GM12892 (cell line): ENCODE measurements around the gene COL4A1.

Source experiments
- POLR2A ChIP-seq: IDR thresholded peaks from 2 replicates; pipeline ENCODE4 v1.6.1; 2011; ENCODE audit warnings: low read depth, low read length, control low read depth
- POLR2AphosphoS5 ChIP-seq: IDR thresholded peaks from 2 replicates; pipeline ENCODE4 v1.6.1; 2011; ENCODE audit warnings: low read depth, low read length, control low read depth
- TAF1 ChIP-seq: IDR thresholded peaks from 2 replicates; pipeline ENCODE4 v1.6.1; 2011; ENCODE audit warnings: low read depth, mild to moderate bottlenecking, control low read depth, low read length, borderline replicate concordance

GRCh38 chr13:110268576-110269185 is 38.3 kb downstream of the COL4A1 start:
- TF ChIP-seq POLR2A (no peak), TAF1 (no peak), POLR2AphosphoS5 (no peak)
